ENCODE data around the gene HAPLN3. TPM values are rescaled to one million over a fixed set of nuclear protein-coding genes. Genes with fewer than 3 reads are reported as not detected.

The HAPLN3 gene
- total RNA-seq, 6 experiments from 2014 or later = 7.8 to 17.1 (median 16.5) TPM

DNA sequence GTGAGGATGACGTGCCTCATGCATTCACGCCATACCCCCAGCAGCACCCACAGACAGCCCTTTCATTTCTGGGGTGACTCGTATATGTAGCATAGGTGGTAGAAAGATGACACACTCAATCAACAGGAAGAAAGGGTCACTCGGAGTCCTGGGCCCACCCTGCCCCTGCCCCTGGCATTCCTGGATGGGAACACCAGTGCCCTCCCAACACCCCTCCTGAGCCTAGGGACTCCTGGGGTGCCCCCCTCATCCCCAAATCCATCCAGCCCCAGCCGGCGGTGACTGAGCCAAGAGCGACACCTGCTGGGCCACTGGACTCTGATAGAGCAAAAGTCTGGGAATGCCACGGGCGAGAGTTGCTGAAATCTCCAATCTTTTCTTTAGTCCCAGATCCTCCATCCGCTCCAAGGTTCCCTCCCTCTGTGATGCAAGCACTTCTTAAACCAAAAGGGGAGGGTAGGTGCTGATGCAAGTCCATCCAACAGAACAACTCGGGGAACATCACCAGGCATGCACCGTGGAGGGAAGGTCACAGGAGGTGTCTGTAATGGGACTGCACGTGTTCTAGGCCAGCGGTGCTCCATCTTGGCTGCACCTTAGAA, 61.0 kb downstream of the HAPLN3 start:
- Mint-ChIP-seq H3K27ac (no peak overlapping the region), H3K36me3 (ENCODE audit: low read depth) (no peaks in the 10 kb centered on the region), H3K4me3 (no peak overlapping the region), H3K27me3 (ENCODE audit: insufficient read depth) (peaks cover 15% of the 10 kb centered on the region), H3K4me1 (ENCODE audit: low read depth) (peaks cover 27% of the 10 kb centered on the region), H3K9me3 (no peaks in the 10 kb centered on the region)
- peak; percentile 20 for DNase-seq
- TF ChIP-seq CTCF (IDR thresholded peaks at IDR 0.05) = peak; percentile 86

- Mint-ChIP-seq H3K4me1 (ENCODE audit: low read depth) (peaks cover 27% of the 10 kb centered on the region), H3K27me3 (ENCODE audit: insufficient read depth) (peaks cover 12% of the 10 kb centered on the region), H3K4me3 (no peak overlapping the region), H3K27ac (no peak overlapping the region), H3K9me3 (no peaks in the 10 kb centered on the region), H3K36me3 (ENCODE audit: low read depth) (no peaks in the 10 kb centered on the region)
- no peak for TF ChIP-seq CTCF (IDR thresholded peaks at IDR 0.05)
- DNase-seq = no peak
Observed at GRCh38 chr15:88833731-88834100, 61.6 kb downstream of the HAPLN3 start.

GRCh38 chr15:88832820-88833730, 62.3 kb downstream of the HAPLN3 start:
- no peak for TF ChIP-seq CTCF (IDR thresholded peaks at IDR 0.05)
- no peak overlapping the region for H3K27ac Mint-ChIP-seq
- H3K36me3 Mint-ChIP-seq (ENCODE audit: low read depth) = no peaks in the 10 kb centered on the region
- H3K4me1 Mint-ChIP-seq (ENCODE audit: low read depth) = peaks cover 27% of the 10 kb centered on the region
- H3K4me3 Mint-ChIP-seq = no peak overlapping the region
- peaks cover 7% of the 10 kb centered on the region for H3K27me3 Mint-ChIP-seq (ENCODE audit: insufficient read depth)
- DNase-seq = no peak
- no peaks in the 10 kb centered on the region for H3K9me3 Mint-ChIP-seq

DNA sequence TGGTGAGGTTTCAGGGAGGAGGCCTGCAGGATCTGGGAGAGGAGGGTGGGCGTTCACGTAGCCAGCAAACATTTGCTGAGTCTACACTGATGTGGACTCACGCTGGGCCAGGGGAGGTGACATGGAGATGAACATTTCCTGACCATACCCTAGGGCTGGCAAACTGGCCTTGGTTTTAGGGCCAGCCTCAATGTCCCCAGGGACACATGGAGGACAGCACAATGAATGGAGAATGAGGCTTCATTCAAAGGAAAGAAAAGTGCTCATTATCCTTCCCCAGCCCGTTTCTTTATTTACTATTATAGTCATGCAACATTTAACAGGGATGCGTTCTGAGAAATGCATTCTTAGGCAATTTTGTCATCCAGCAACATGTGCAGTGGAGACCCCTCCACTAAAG, 65.3 kb downstream of the HAPLN3 start:
- DNase-seq = no peak
- H3K4me1 Mint-ChIP-seq (ENCODE audit: low read depth) = peaks cover 12% of the 10 kb centered on the region
- no peak for TF ChIP-seq CTCF (IDR thresholded peaks at IDR 0.05)
- no peak overlapping the region for H3K4me3 Mint-ChIP-seq
- H3K27ac Mint-ChIP-seq = no peak overlapping the region
- H3K9me3 Mint-ChIP-seq = no peaks in the 10 kb centered on the region
- peaks cover 22% of the 10 kb centered on the region for H3K27me3 Mint-ChIP-seq (ENCODE audit: insufficient read depth)
- H3K36me3 Mint-ChIP-seq (ENCODE audit: low read depth) = no peaks in the 10 kb centered on the region

- no peak overlapping the region for H3K27ac Mint-ChIP-seq
- H3K4me1 Mint-ChIP-seq (ENCODE audit: low read depth) = peaks cover under 1% of the 10 kb centered on the region; the same call in 1 of the 2 replicates
- H3K27me3 Mint-ChIP-seq (ENCODE audit: insufficient read depth) = peaks cover 30% of the 10 kb centered on the region
- DNase-seq = no peak
- no peaks in the 10 kb centered on the region for H3K9me3 Mint-ChIP-seq
- no peaks in the 10 kb centered on the region for H3K36me3 Mint-ChIP-seq (ENCODE audit: low read depth)
- no peak for TF ChIP-seq CTCF (IDR thresholded peaks at IDR 0.05)
- no peak overlapping the region for H3K4me3 Mint-ChIP-seq
Observed at GRCh38 chr15:88828791-88829190, 66.6 kb downstream of the HAPLN3 start.

Other genes with a start within 250 kb of the HAPLN3 start
- under 1 TPM in 3 of 6 experiments, not detected in 3; 0.02 to 0.14 (median 0.10) TPM for gene ACAN, start 92.1 kb downstream of the HAPLN3 start, total RNA-seq (2021; fragmentation: NEBNext Ultra II Directional; extraction: Animal tissue kit (Norgen Biotek cat#: 25700))
- gene MFGE8, start 17.8 kb upstream of the HAPLN3 start, total RNA-seq (2021; fragmentation: NEBNext Ultra II Directional; extraction: Animal tissue kit (Norgen Biotek cat#: 25700)) = 100 to 1,000 TPM; 769 to 963 (median 885) TPM
- gene ABHD2, start 192.9 kb upstream of the HAPLN3 start, total RNA-seq (2021; fragmentation: NEBNext Ultra II Directional; extraction: Animal tissue kit (Norgen Biotek cat#: 25700)) = 10 to 100 TPM; 43.1 to 63.5 (median 51.8) TPM

All from HFFc6 (cell line).